Measurements from ENCODE around the gene FHIT. TPM values are rescaled to one million over a fixed set of nuclear protein-coding genes. Genes with fewer than 3 reads are reported as not detected.

The FHIT gene
- polyA plus RNA-seq, 1 donor = 35.8 TPM

DNA sequence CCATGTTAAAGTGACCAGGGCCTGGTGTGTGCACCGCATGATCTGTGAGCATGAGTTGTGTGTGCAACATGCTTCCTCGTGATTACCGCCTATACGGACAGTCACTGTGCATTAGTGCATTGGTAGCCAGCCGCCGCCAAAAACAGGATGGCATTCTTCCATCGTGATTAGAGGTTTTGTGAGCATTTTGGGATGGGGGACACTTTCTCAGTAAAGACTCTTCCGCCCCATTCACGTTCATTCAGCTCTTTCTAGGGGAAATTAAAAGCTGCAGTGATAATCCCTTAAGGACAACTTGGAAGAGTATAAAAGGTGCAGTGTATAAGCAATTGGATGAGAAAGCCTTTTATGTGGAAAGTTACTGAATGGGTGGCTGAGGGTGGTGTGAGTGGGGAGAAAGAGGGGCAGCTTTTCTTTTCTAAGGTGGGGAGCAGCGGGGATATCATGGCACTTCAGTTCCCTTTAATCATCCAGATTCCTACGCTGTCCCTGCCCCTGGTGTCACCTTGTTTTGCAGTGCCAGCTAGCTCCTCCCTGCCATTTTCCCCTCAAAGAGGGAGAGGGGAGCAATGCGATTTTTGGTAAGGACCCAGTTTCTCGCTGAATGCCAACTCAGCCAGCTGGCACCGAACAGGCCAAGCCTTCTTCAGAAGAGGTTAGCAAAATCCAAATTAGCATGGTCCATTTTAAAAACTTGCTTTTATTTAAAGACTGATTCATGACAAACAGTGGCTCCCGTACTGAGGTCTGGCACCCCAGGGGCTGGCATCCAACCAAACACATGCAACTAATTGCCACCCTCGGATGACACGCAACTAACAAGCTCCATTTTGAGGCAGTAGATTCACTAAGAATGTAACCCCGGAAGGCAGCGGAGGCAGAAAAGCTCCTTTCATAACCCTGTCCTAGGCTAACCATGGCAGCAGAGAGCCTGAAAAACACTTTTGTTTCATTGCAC is 447.8 kb downstream of the FHIT start:
- Histone ChIP-seq H3K9me3 (ENCODE audit: control insufficient read depth, low read depth, low read length) (no peaks in the 10 kb centered on the region), H3K4me3 (ENCODE audit: low read length) (no peak overlapping the region), H3K27me3 (ENCODE audit: control insufficient read depth, insufficient read depth, low read length) (no peaks in the 10 kb centered on the region), H3K27ac (ENCODE audit: low read length) (no peak overlapping the region), H3K4me1 (ENCODE audit: control insufficient read depth, insufficient read depth, low read length) (no peaks in the 10 kb centered on the region), H3K36me3 (ENCODE audit: control insufficient read depth, insufficient read depth, low read length) (no peaks in the 10 kb centered on the region)
- no peak for DNase-seq
- WGBS (ENCODE audit: insufficient coverage, low lambda C conversion rate) = 92% methylated on average over 2 of the region's 19 CpGs

GRCh38 chr3:60801307-60801706 is 449.9 kb downstream of the FHIT start:
- Histone ChIP-seq H3K36me3 (ENCODE audit: control insufficient read depth, insufficient read depth, low read length) (no peaks in the 10 kb centered on the region), H3K9me3 (ENCODE audit: control insufficient read depth, low read depth, low read length) (no peaks in the 10 kb centered on the region), H3K4me3 (ENCODE audit: low read length) (no peak overlapping the region), H3K27me3 (ENCODE audit: control insufficient read depth, insufficient read depth, low read length) (no peaks in the 10 kb centered on the region), H3K27ac (ENCODE audit: low read length) (no peak overlapping the region), H3K4me1 (ENCODE audit: control insufficient read depth, insufficient read depth, low read length) (no peaks in the 10 kb centered on the region)
- WGBS (ENCODE audit: insufficient coverage, low lambda C conversion rate) = no CpG with 5 or more reads among the region's 2 CpGs
- no peak for DNase-seq

- H3K27me3 ChIP-seq (ENCODE audit: control insufficient read depth, insufficient read depth, low read length) = no peaks in the 10 kb centered on the region
Measured at GRCh38 chr3:60798456-60798855, 452.8 kb downstream of the FHIT start.

GRCh38 chr3:60792249-60792852 is 458.9 kb downstream of the FHIT start:
- H3K4me1 ChIP-seq (ENCODE audit: control insufficient read depth, insufficient read depth, low read length) = no peaks in the 10 kb centered on the region
- DNase-seq = peak in 1 of 2 donors; percentile 6
- 80% methylated on average over 1 of the region's 3 CpGs for WGBS (ENCODE audit: insufficient coverage, low lambda C conversion rate)

More at GRCh38 chr3:60798456-60798855, 452.8 kb downstream of the FHIT start:
- no peaks in the 10 kb centered on the region for H3K9me3 ChIP-seq (ENCODE audit: control insufficient read depth, low read depth, low read length)
- H3K36me3 ChIP-seq (ENCODE audit: control insufficient read depth, insufficient read depth, low read length) = no peaks in the 10 kb centered on the region
- H3K27ac ChIP-seq (ENCODE audit: low read length) = no peak overlapping the region
- H3K4me3 ChIP-seq (ENCODE audit: low read length) = no peak overlapping the region
- H3K4me1 ChIP-seq (ENCODE audit: control insufficient read depth, insufficient read depth, low read length) = no peaks in the 10 kb centered on the region
- no peak for DNase-seq

DNA sequence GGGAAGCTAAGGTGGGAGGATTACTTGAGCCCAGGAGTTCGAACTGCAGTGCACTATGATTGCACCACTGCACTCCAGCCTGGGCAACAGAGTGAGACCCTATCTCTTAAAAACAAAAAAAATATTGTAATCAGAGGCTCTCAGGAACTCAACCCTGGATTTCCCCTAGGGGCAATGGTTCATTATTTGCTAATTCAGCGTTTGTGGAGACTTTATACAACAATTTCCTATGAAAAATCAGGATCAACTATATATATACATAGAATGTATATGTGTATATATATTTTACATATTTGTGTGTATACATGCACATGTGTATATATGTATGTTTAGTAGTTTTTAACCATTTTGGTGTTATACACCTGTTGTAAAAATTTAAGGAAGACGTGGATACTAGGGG is 463.1 kb downstream of the FHIT start:
- no peak overlapping the region for H3K27ac ChIP-seq (ENCODE audit: low read length)
- no peaks in the 10 kb centered on the region for H3K9me3 ChIP-seq (ENCODE audit: control insufficient read depth, low read depth, low read length)
- no peaks in the 10 kb centered on the region for H3K4me1 ChIP-seq (ENCODE audit: control insufficient read depth, insufficient read depth, low read length)
- H3K36me3 ChIP-seq (ENCODE audit: control insufficient read depth, insufficient read depth, low read length) = no peaks in the 10 kb centered on the region
- no peaks in the 10 kb centered on the region for H3K27me3 ChIP-seq (ENCODE audit: control insufficient read depth, insufficient read depth, low read length)
- no peak overlapping the region for H3K4me3 ChIP-seq (ENCODE audit: low read length)
- WGBS (ENCODE audit: insufficient coverage, low lambda C conversion rate) = no CpG with 5 or more reads among the region's 3 CpGs
- DNase-seq = no peak

More at GRCh38 chr3:60792249-60792852, 458.9 kb downstream of the FHIT start:
- no peaks in the 10 kb centered on the region for H3K27me3 ChIP-seq (ENCODE audit: control insufficient read depth, insufficient read depth, low read length)
- no peaks in the 10 kb centered on the region for H3K36me3 ChIP-seq (ENCODE audit: control insufficient read depth, insufficient read depth, low read length)
- no peaks in the 10 kb centered on the region for H3K9me3 ChIP-seq (ENCODE audit: control insufficient read depth, low read depth, low read length)
- H3K27ac ChIP-seq (ENCODE audit: low read length) = no peak overlapping the region
- no peak overlapping the region for H3K4me3 ChIP-seq (ENCODE audit: low read length)

- no CpG with 5 or more reads among the region's 1 CpG for WGBS (ENCODE audit: insufficient coverage, low lambda C conversion rate)
- no peaks in the 10 kb centered on the region for H3K4me1 ChIP-seq (ENCODE audit: control insufficient read depth, insufficient read depth, low read length)
- DNase-seq = no peak
- no peaks in the 10 kb centered on the region for H3K27me3 ChIP-seq (ENCODE audit: control insufficient read depth, insufficient read depth, low read length)
- no peaks in the 10 kb centered on the region for H3K36me3 ChIP-seq (ENCODE audit: control insufficient read depth, insufficient read depth, low read length)
- H3K9me3 ChIP-seq (ENCODE audit: control insufficient read depth, low read depth, low read length) = peaks cover 4% of the 10 kb centered on the region
- H3K27ac ChIP-seq (ENCODE audit: low read length) = no peak overlapping the region
- no peak overlapping the region for H3K4me3 ChIP-seq (ENCODE audit: low read length)
Measured at GRCh38 chr3:60781935-60782334, 469.3 kb downstream of the FHIT start.

- no peak for DNase-seq
- Histone ChIP-seq H3K9me3 (ENCODE audit: control insufficient read depth, low read depth, low read length) (peaks cover 12% of the 10 kb centered on the region), H3K27ac (ENCODE audit: low read length) (no peak overlapping the region), H3K27me3 (ENCODE audit: control insufficient read depth, insufficient read depth, low read length) (no peaks in the 10 kb centered on the region), H3K36me3 (ENCODE audit: control insufficient read depth, insufficient read depth, low read length) (no peaks in the 10 kb centered on the region), H3K4me3 (ENCODE audit: low read length) (no peak overlapping the region), H3K4me1 (ENCODE audit: control insufficient read depth, insufficient read depth, low read length) (no peaks in the 10 kb centered on the region)
- WGBS (ENCODE audit: insufficient coverage, low lambda C conversion rate) = 100% methylated on average over 1 of the region's 7 CpGs
Measured at GRCh38 chr3:60779637-60780036, 471.6 kb downstream of the FHIT start.

- H3K27ac ChIP-seq (ENCODE audit: low read length) = no peak overlapping the region
- H3K9me3 ChIP-seq (ENCODE audit: control insufficient read depth, low read depth, low read length) = peaks cover 8% of the 10 kb centered on the region
- H3K36me3 ChIP-seq (ENCODE audit: control insufficient read depth, insufficient read depth, low read length) = no peaks in the 10 kb centered on the region
- H3K4me1 ChIP-seq (ENCODE audit: control insufficient read depth, insufficient read depth, low read length) = no peaks in the 10 kb centered on the region
- H3K4me3 ChIP-seq (ENCODE audit: low read length) = no peak overlapping the region
- no peak for DNase-seq
- no CpG with 5 or more reads among the region's 2 CpGs for WGBS (ENCODE audit: insufficient coverage, low lambda C conversion rate)
- H3K27me3 ChIP-seq (ENCODE audit: control insufficient read depth, insufficient read depth, low read length) = no peaks in the 10 kb centered on the region
Measured at GRCh38 chr3:60775985-60776384, 475.3 kb downstream of the FHIT start.

DNA sequence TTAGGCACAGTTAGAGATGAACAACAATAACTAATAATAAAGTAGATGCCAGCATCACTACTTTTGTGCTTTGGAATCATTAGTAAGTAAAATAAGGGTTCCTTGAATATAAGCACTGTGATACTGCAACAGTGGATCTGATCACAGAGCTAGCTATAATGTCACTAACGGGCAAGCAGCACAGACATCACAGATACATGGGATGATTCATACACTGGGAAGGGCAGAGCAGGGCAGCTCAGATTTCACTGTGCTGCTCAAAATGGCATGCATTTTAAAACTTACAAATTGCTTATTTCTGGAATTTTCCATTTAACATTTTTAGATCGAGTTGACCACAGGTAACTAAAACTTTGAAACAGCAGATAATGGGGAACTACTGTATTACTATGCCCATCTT is 476.6 kb downstream of the FHIT start:
- no peaks in the 10 kb centered on the region for H3K4me1 ChIP-seq (ENCODE audit: control insufficient read depth, insufficient read depth, low read length)
- no peak for DNase-seq
- H3K27ac ChIP-seq (ENCODE audit: low read length) = no peak overlapping the region
- WGBS (ENCODE audit: insufficient coverage, low lambda C conversion rate) = 100% methylated on average over 1 of the region's 2 CpGs
- peaks cover 8% of the 10 kb centered on the region for H3K9me3 ChIP-seq (ENCODE audit: control insufficient read depth, low read depth, low read length)
- no peak overlapping the region for H3K4me3 ChIP-seq (ENCODE audit: low read length)
- no peaks in the 10 kb centered on the region for H3K27me3 ChIP-seq (ENCODE audit: control insufficient read depth, insufficient read depth, low read length)
- no peaks in the 10 kb centered on the region for H3K36me3 ChIP-seq (ENCODE audit: control insufficient read depth, insufficient read depth, low read length)

DNA sequence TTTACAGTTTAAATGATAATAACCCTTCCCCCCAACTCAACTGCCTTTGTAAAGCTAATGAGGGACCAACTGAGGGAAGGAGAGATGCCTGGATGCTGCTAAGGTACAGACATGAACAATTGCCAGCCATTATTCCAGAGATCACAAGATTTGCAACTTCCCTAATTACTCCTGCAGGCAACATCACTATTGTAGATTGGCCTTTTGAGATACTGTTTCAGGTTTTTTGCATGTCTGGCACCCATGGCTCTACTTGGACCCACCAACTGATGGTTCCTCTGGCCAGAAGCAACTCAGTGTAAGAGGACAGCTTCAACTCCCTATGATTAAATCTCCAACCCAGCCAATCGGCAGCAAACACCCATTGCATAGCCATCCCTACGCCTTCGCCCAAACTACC is 478.7 kb downstream of the FHIT start:
- no peak for DNase-seq
- Histone ChIP-seq H3K4me1 (ENCODE audit: control insufficient read depth, insufficient read depth, low read length) (no peaks in the 10 kb centered on the region), H3K27ac (ENCODE audit: low read length) (no peak overlapping the region), H3K4me3 (ENCODE audit: low read length) (no peak overlapping the region), H3K36me3 (ENCODE audit: control insufficient read depth, insufficient read depth, low read length) (no peaks in the 10 kb centered on the region), H3K27me3 (ENCODE audit: control insufficient read depth, insufficient read depth, low read length) (no peaks in the 10 kb centered on the region), H3K9me3 (ENCODE audit: control insufficient read depth, low read depth, low read length) (peaks cover 8% of the 10 kb centered on the region)
- no CpG with 5 or more reads among the region's 3 CpGs for WGBS (ENCODE audit: insufficient coverage, low lambda C conversion rate)

Data from large intestine (tissue), 3 donors.